AG09309 (cell line): ENCODE data around the gene PRKG1.

Experiments
- DNase-seq: peaks from one replicate; pipeline ENCODE4 v3.0.0-alpha.2; 2010; ENCODE audit warnings: low read depth
- H3K4me3 ChIP-seq: 2 replicates; pipeline ENCODE4 v1.5.1; 2011; ENCODE audit warnings: mild to moderate bottlenecking, low read depth, low read length, moderate library complexity; ENCODE audit not compliant: control insufficient read depth
- TF ChIP-seq, protein P1 (sequence below): IDR thresholded peaks from 2 replicates; pipeline ENCODE4 v1.5.1; 2011; ENCODE audit warnings: mild to moderate bottlenecking, low read depth, low read length, inconsistent platforms; ENCODE audit not compliant: insufficient read depth, control insufficient read depth; ENCODE audit errors: missing control alignments

The PRKG1 gene

DNA sequence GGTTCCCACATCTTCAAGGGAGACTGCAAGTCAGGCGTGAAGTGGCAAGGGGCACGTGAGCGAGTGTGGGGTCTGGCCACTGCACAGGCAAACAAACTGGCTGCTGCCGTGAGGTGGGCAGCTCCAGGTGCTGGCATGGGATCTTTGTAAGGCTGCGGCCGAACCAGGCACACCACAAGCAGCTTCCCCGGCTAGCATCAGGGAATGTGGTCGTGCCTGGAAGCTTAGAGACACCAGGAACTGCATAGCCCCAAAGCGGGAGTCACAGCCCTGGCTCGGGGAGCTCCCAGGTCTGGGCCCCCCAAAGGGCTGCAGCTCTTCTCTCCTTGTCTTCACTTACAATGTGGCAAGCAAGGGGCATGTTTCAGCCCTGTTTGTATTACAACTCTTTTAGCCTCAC, 988.9 kb downstream of the PRKG1 start:
- DNase-seq = no peak
- TF ChIP-seq, protein P1, sequence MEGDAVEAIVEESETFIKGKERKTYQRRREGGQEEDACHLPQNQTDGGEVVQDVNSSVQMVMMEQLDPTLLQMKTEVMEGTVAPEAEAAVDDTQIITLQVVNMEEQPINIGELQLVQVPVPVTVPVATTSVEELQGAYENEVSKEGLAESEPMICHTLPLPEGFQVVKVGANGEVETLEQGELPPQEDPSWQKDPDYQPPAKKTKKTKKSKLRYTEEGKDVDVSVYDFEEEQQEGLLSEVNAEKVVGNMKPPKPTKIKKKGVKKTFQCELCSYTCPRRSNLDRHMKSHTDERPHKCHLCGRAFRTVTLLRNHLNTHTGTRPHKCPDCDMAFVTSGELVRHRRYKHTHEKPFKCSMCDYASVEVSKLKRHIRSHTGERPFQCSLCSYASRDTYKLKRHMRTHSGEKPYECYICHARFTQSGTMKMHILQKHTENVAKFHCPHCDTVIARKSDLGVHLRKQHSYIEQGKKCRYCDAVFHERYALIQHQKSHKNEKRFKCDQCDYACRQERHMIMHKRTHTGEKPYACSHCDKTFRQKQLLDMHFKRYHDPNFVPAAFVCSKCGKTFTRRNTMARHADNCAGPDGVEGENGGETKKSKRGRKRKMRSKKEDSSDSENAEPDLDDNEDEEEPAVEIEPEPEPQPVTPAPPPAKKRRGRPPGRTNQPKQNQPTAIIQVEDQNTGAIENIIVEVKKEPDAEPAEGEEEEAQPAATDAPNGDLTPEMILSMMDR = no peak
- no peak overlapping the region for H3K4me3 ChIP-seq

DNA sequence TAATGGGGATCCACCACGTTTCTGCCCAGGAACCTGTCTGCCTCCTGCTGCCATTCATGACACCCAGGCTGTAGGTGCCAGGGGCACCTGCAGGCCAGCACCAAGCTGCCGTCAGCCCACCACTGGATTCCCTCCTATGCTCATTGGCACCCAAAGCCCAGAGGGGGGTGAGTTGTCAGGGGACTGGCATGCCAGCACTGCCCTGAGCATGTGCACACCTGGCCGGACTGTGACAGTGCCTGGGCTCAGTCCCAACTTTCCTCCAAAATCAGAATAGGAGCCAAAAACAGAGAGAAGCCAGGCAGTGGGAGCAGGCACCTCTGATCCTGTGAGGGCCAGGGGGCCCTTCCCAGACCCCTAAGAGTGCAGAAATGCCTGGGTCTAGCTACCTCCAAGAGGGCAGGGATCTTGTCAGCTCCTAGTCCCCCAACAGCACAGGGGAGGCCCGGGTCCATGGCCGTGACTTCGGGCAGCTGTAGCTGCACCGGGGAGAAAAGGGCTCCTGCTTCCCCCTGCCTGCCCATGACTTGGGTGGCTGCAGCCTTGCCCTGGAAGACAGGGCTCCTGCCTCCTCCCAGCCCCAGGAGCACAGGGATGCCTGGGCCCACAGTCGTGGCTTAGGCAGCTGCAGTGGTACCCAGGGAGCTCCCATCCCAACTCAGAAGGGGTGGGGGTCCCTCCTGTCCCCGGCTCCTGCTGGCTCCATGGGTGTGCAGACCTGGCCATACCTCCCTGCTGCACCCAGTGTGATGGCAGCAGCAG, 990.0 kb downstream of the PRKG1 start:
- TF ChIP-seq, protein P1 = no peak
- H3K4me3 ChIP-seq = no peak overlapping the region
- no peak for DNase-seq

DNA sequence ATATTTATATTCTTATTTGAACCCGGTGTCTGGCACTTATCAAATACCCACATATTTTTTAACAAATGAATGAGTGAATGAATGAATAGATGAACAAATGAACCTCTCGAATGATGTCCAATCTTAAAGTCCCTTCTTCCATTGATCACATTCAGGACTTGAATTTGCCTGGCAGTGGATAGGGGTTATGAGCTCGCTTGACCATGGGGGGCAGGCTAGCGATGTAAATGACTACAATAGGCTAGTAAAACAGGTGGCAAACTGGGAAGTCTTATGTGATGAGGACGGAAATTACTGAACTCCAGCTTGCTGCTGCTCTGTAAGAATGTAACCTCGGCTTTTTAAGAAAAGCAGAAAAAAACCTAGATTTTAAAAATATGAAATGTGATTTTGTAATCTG, 992.1 kb downstream of the PRKG1 start:
- DNase-seq = no peak
- TF ChIP-seq, protein P1 = no peak
- no peak overlapping the region for H3K4me3 ChIP-seq

DNA sequence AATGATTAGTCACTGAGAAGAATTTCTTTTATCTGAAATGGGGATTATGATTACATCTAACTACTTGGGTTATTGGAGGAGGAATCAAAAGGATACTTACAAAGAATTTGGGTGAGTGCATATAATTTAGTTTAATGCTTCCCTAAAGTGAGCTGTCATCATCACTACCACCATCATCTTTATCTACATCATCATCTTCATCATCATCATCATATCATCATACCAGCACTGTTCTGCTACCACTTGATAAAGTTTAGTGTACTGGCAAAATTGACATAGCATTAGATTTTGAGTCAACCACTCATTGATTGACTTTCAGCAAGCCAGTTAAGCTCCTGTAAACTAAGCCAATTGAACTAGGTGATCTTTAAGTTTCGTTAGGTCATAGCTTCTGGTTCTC, 994.2 kb downstream of the PRKG1 start:
- no peak overlapping the region for H3K4me3 ChIP-seq
- TF ChIP-seq, protein P1 = no peak
- no peak for DNase-seq

DNA sequence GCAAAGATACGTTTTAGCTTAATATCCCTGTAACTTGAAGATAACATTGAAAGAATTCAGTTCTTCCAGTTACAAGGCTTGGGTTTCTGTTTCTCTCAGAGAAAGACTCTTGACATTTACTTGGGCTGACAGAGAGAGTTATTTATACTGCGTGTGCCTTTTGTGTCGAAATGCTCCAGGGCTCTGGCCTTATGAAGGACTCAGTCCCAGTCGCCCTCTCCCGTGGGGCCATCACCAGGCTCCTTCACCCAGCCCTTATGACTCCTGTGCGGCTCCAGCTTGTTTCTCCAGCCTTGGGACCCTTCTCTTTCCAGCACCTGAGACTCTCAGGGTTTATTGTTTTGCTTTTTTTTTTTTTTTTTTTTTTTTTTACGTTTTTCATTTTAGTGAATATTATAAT, 997.5 kb downstream of the PRKG1 start:
- DNase-seq = no peak
- no peak overlapping the region for H3K4me3 ChIP-seq
- TF ChIP-seq, protein P1 = no peak

DNA sequence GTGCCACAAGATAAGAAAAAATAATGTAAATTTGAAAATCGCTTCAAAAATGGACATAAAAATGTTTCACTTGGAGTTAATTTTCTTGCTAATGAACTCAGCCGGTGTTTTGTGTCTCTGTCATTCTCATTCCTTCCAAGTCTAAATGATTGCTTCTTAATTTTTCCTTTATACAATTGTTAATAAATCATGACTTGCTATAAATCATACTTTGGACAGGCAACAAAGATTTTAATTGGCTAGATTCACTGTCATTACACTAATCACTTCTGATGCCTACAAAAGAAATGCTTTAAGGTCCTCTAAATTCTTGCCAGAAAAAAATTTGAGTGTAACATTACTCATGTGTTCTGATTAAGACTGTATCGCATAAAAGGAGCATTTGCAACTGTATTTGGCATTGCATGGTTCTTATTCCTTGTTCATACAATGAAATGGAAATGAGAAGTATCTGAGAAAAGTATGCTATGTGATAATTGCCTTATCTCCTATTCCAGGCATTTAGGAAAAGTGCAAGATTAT, 1000.3 kb downstream of the PRKG1 start:
- DNase-seq = no peak
- H3K4me3 ChIP-seq = no peak overlapping the region
- TF ChIP-seq, protein P1 = no peak
